Transverse colon (tissue), 4 donors: ENCODE data around the gene DQX1. TPM values are rescaled to one million over a fixed set of nuclear protein-coding genes. Genes with fewer than 3 reads are reported as not detected.
A peak's percentile ranks its signal among the peaks of the same experiment; 100 is the strongest.

Experiments
- DNase-seq: peaks from one replicate; pipeline ENCODE4 v3.0.0-alpha.2; 2019
- H3K27ac ChIP-seq, 4 donors: fragments of 200-600 bp; sonication (generic); 2 replicates each; pipeline ENCODE4 v1.5.1; 2016 to 2018; ENCODE audit warnings: inconsistent platforms in 4 of 4
- H3K27me3 ChIP-seq: fragments of 200-600 bp; sonication (generic); 2 replicates; pipeline ENCODE4 v1.5.1; 2017; ENCODE audit warnings: inconsistent platforms
- H3K36me3 ChIP-seq, 4 donors: fragments of 200-600 bp; sonication (generic); 2 replicates each; pipeline ENCODE4 v1.5.1; 2017 to 2019; ENCODE audit warnings: inconsistent platforms in 4 of 4
- H3K4me1 ChIP-seq, 4 donors: fragments of 200-600 bp; sonication (generic); 2 replicates each; pipeline ENCODE4 v1.5.1; 2017 to 2020; ENCODE audit warnings: inconsistent platforms in 4 of 4
- H3K4me3 ChIP-seq, 4 donors: fragments of 200-600 bp; sonication (generic); 1 replicate in 1 of 4; 2 replicates in 3 of 4; pipeline versions ENCODE4 v1.5.1 to v1.6.1; 2017 to 2019; ENCODE audit warnings: inconsistent platforms in 4 of 4
- H3K9me3 ChIP-seq, 2 donors: fragments of 200-600 bp; sonication (generic); 2 replicates each; pipeline ENCODE4 v1.5.1; 2017 to 2019; ENCODE audit warnings: inconsistent platforms in 2 of 2
- CTCF ChIP-seq, 5 experiments: fragments of 200-600 bp in 3 of 5; fragments of 450-650 bp in 2 of 5; sonication (generic) in 3 of 5; IDR thresholded peaks; 1 replicate in 2 of 5; 2 replicates in 3 of 5; pipeline ENCODE4 v1.5.1; 2016 to 2017; ENCODE audit warnings: antibody characterized with exemption in 5 of 5, inconsistent platforms in 3 of 5, mild to moderate bottlenecking in 2 of 5, moderate library complexity in 1 of 5
- EP300 ChIP-seq: sonication (generic); formaldehyde crosslinking; IDR thresholded peaks from one replicate; pipeline ENCODE4 v1.6.1; 2017; ENCODE audit warnings: antibody characterized with exemption, low read depth
- POLR2A ChIP-seq: fragments of 450-650 bp; IDR thresholded peaks from one replicate; pipeline ENCODE4 v1.6.1; 2016; ENCODE audit warnings: antibody characterized with exemption, mild to moderate bottlenecking, moderate library complexity
- POLR2AphosphoS5 ChIP-seq, 3 donors: sonication (generic); formaldehyde crosslinking; IDR thresholded peaks; one replicate each; pipeline ENCODE4 v1.6.1; 2016; ENCODE audit warnings: antibody characterized with exemption in 3 of 3
- WGBS, 2 donors: methylation state at CpG; one replicate each; pipeline ENCODE4 v1.1.5; 2018; ENCODE audit warnings: low coverage in 1 of 2; 5-methylcytosine and 5-hydroxymethylcytosine counted together
- in situ Hi-C, 4 donors: fragments of 200-750 bp; cut with MboI; loops; one replicate each; pipeline versions ENCODE4 v1.15.0 to v1.15.1; 2017; ENCODE audit warnings: low sequenced_read_pairs in 3 of 4, low pct_ligation_motif_present in 1 of 4, low pct_unique_long_range_greater_than_20kb in 1 of 4
- intact Hi-C: fragments of 100-400 bp; cut with DNase I; formaldehyde crosslinking; loops from one replicate; pipeline ENCODE4 v1.15.1; 2023; ENCODE audit warnings: low total_unique reads
- total RNA-seq, 4 donors: library from RNA; depleted of rRNA; stranded (reverse); fragments of >200 nt; gene quantifications; one replicate each; pipeline ENCODE4 v1.1.0, GENCODE V29; 2016

The DQX1 gene
- total RNA-seq, 4 donors from 2014 or later, result 32.4 to 194 (median 53.1) TPM

- H3K27me3 ChIP-seq, result no peaks in the 10 kb centered on the region
- H3K36me3 ChIP-seq, result peaks cover 0 to 11% (median 4%) of the 10 kb centered on the region in 4 donors
- in situ Hi-C loops (loop anchor here in 3 of 4 donors (10.0 to 25.0 kb wide), 2 partner anchors 102 to 104 kb away; no protein-coding TSS in a partner anchor), intact Hi-C loops (loop anchor here (2.0 to 5.0 kb wide), 2 partner anchors 48 to 104 kb away; no protein-coding TSS in a partner anchor)
- peak within 1 kb of the TSS; percentile 72 to 88 (median 82) for H3K4me3 ChIP-seq
- peaks cover 15 to 29% (median 23%) of the 10 kb centered on the region in 4 donors for H3K4me1 ChIP-seq
- no peak for TF ChIP-seq EP300
- TF ChIP-seq CTCF (IDR thresholded peaks at IDR 0.05), result peak; percentile 82 to 94 (median 88)
- peak; percentile 61 to 81 (median 66) for TF ChIP-seq POLR2AphosphoS5 (IDR thresholded peaks at IDR 0.05)
- peak; percentile 79 for TF ChIP-seq POLR2A
- H3K9me3 ChIP-seq, result no peaks in the 10 kb centered on the region
- peak; percentile 97 for DNase-seq
- WGBS, 2 donors, result 0% methylated on average over 1 to 19 of the region's 50 CpGs
- H3K27ac ChIP-seq, result peak within 1 kb of the TSS; percentile 88 to 97 (median 94)
Measured at GRCh38 chr2:74482801-74483674, 43.0 kb downstream of the DQX1 start, which contains the start of the genes CCDC142 and TTC31. CCDC142 (minus strand) TSS chr2:74482998; CDS start chr2:74482837, 161 bp downstream. TTC31 (plus strand) TSS chr2:74483081; CDS start chr2:74483096, 15 bp downstream.

GRCh38 chr2:74481961-74482800, 43.9 kb downstream of the DQX1 start:
- peak; percentile 35 for DNase-seq
- no peak for TF ChIP-seq CTCF (IDR thresholded peaks at IDR 0.05)
- TF ChIP-seq EP300, result no peak
- no peak for TF ChIP-seq POLR2A
- TF ChIP-seq POLR2AphosphoS5 (IDR thresholded peaks at IDR 0.05), result no peak
- Histone ChIP-seq H3K4me1 (peaks cover 15 to 29% (median 23%) of the 10 kb centered on the region in 4 donors), H3K4me3 (peak overlapping the region; percentile 72 to 88 (median 82)), H3K27ac (peak overlapping the region; percentile 88 to 97 (median 94)), H3K27me3 (no peaks in the 10 kb centered on the region), H3K9me3 (no peaks in the 10 kb centered on the region), H3K36me3 (peaks cover 0 to 11% (median 4%) of the 10 kb centered on the region in 4 donors)
- 2% methylated on average over 66 of the region's 80 CpGs; no CpG with 5 or more reads in 1 of the 2 donors for WGBS, 2 donors
- in situ Hi-C loops (loop anchor here in 3 of 4 donors (10.0 to 25.0 kb wide), 2 partner anchors 103 to 105 kb away; no protein-coding TSS in a partner anchor), intact Hi-C loops (loop anchor here (2.0 to 5.0 kb wide), 2 partner anchors 49 to 105 kb away; no protein-coding TSS in a partner anchor)

GRCh38 chr2:74481431-74481830, 44.6 kb downstream of the DQX1 start:
- WGBS, 2 donors, result 53% methylated on average over 3 of the region's 3 CpGs; no CpG with 5 or more reads in 1 of the 2 donors
- H3K4me3 ChIP-seq, result peak overlapping the region; percentile 72 to 88 (median 82)
- H3K4me1 ChIP-seq, result peaks cover 15 to 29% (median 23%) of the 10 kb centered on the region in 4 donors
- no peak for DNase-seq
- in situ Hi-C loops, result loop anchor here in 3 of 4 donors (10.0 to 25.0 kb wide), 2 partner anchors 103 to 106 kb away; no protein-coding TSS in a partner anchor
- no peaks in the 10 kb centered on the region for H3K9me3 ChIP-seq
- intact Hi-C loops, result loop anchor here (5.0 kb wide), 1 partner anchor 106 kb away; no protein-coding TSS in a partner anchor
- no peaks in the 10 kb centered on the region for H3K27me3 ChIP-seq
- TF ChIP-seq CTCF (IDR thresholded peaks at IDR 0.05), result no peak
- no peak for TF ChIP-seq POLR2AphosphoS5 (IDR thresholded peaks at IDR 0.05)
- peak overlapping the region; percentile 88 to 97 (median 94) for H3K27ac ChIP-seq
- peaks cover 0 to 9% (median 4%) of the 10 kb centered on the region in 4 donors for H3K36me3 ChIP-seq
